ENCODE results near the gene PAFAH2. TPM values are rescaled to one million over a fixed set of nuclear protein-coding genes. Genes with fewer than 3 reads are reported as not detected.

PAFAH2 gene
- total and polyA plus RNA-seq, 2 of the 8 experiments (the other 6 are each of a cell fraction or from before 2014, with no cell fraction given) = 7.7 to 9.3 TPM

DNA sequence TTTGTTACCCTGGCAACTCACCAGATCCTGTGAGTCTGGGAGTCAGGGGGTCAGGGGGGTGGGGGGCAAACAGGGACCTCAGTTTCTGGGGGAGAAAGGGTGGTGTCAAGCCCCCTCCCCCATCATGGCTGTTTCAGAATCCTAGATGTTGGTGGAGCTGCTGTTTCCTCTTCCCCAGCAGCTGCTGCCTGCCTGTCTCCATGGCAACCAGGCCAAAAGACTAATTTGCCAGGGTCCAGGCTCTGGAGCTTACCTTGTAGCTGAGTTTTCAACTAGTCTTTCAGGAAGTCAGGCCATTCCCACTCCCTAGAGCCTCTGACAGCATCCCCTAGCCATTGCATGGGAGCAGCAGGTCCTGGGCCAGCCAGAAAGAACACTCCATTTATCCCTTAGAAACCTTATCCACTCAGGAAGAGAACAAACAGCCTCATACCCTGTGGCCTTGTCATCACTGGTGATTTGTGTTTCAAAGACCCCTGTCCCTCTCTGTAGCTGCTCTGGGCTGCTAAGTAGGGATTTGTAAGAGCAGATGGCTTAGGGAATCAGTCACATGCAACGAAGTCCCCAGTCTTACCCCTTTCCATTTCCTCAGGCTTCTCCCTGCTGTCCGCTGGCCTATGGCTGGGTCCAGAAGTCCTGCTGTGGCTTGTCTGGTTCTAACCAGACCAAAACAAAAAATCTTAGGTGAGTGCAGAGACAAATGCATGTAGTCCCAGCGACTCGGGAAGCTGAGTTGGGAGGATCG is 70.2 kb downstream of the PAFAH2 start:
- no peak overlapping the region for H3K4me3 ChIP-seq (ENCODE audit: extremely low read depth in 1 of 4, insufficient read depth in 2 of 4, low read depth in 3 of 4, low read length in 4 of 4)
- TF ChIP-seq SIN3A (conservative IDR thresholded peaks at IDR 0.05 in 1 of 2, IDR thresholded peaks at IDR 0.05 in 1 of 2; ENCODE audit: low read depth in 1 of 2, low read length in 2 of 2) (0 out of 4 replicates have a peak, but pooled peaks of 1 of the 2 experiments have one; percentile 31), ASH2L (IDR thresholded peaks at IDR 0.05; ENCODE audit: low read length) (no peak), NANOG (IDR thresholded peaks at IDR 0.05; ENCODE audit: insufficient read depth, low read depth, low read length, poor library complexity, severe bottlenecking) (no peak), YY1 (IDR thresholded peaks at IDR 0.05; ENCODE audit: low read depth, low read length) (no peak)

More for the DNA sequence above, 70.2 kb downstream of the PAFAH2 start:
- Histone ChIP-seq H2AFZ (ENCODE audit: low read length) (no peak overlapping the region), H3K4me1 (replicated peaks in 1 of 4; ENCODE audit: control insufficient read depth in 3 of 4, insufficient read depth in 4 of 4, low read length in 3 of 4) (peaks cover 4 to 12% (median 7%) of the 10 kb centered on the region in 4 experiments), H2BK15ac (ENCODE audit: low read length) (no peak overlapping the region; the same call in 1 of the 2 replicates), H3K27ac (ENCODE audit: low read depth, low read length) (no peak overlapping the region), H3K36me3 (ENCODE audit: control insufficient read depth in 2 of 4, insufficient read depth in 4 of 4, low read length in 3 of 4) (no peaks in the 10 kb centered on the region), H3K14ac (ENCODE audit: insufficient read length) (no peak overlapping the region), H3K79me2 (ENCODE audit: control insufficient read depth in 1 of 2, insufficient read depth in 2 of 2, low read length in 2 of 2) (no peaks in the 10 kb centered on the region), H2AK5ac (ENCODE audit: low read depth, low read length) (no peak overlapping the region), H2BK12ac (ENCODE audit: low read depth, low read length) (no peak overlapping the region), H2BK20ac (ENCODE audit: low read length) (no peak overlapping the region), H4K8ac (ENCODE audit: extremely low read depth, insufficient read depth, low read length) (no peak overlapping the region), H3K56ac (replicated peaks; ENCODE audit: insufficient read length, low read depth, low read length) (no peak overlapping the region), H3K9me3 (ENCODE audit: insufficient read depth in 2 of 2, low read depth in 1 of 2, low read length in 1 of 2) (no peaks in the 10 kb centered on the region), H3K27me3 (replicated peaks in 1 of 4; ENCODE audit: control insufficient read depth in 3 of 4, extremely low read depth in 1 of 4, insufficient read depth in 3 of 4, low read length in 3 of 4) (peaks cover 0 to 4% (median 0%) of the 10 kb centered on the region in 4 experiments; a peak in 2 of 7 replicates), H4K5ac (ENCODE audit: insufficient read length, low read depth, low read length) (no peak overlapping the region), H3K4me2 (ENCODE audit: insufficient read depth in 1 of 2, low read depth in 2 of 2, low read length in 2 of 2) (peak overlapping the region in 1 of 2 experiments; percentile 36; a peak in 1 of 4 replicates), H2BK120ac (replicated peaks; ENCODE audit: low read depth, low read length) (no peak overlapping the region), H3K18ac (ENCODE audit: extremely low read depth, low read length) (0 out of 2 replicates have a peak overlapping the region, but pooled peaks have one; percentile 48), H2BK5ac (ENCODE audit: low read depth, low read length) (no peak overlapping the region), H3K23ac (ENCODE audit: insufficient read length) (no peak overlapping the region), H3K4ac (replicated peaks; ENCODE audit: insufficient read length, low read depth, low read length) (no peak overlapping the region), H3K9ac (replicated peaks in 1 of 4; ENCODE audit: extremely low read depth in 1 of 4, low read depth in 3 of 4, low read length in 3 of 4) (no peak overlapping the region), H4K91ac (replicated peaks; ENCODE audit: insufficient read length, low read length) (no peak overlapping the region), H3K79me1 (ENCODE audit: low read depth, low read length) (no peaks in the 10 kb centered on the region), H3K23me2 (ENCODE audit: low read depth, low read length) (peaks cover 9% of the 10 kb centered on the region), H4K20me1 (replicated peaks in 1 of 2; ENCODE audit: control insufficient read depth in 1 of 2, insufficient read depth in 2 of 2, low read length in 2 of 2) (no peaks in the 10 kb centered on the region)
- 88% methylated on average over 5 of the region's 5 CpGs; no CpG with 5 or more reads in 1 of the 2 experiments for WGBS, 2 experiments (ENCODE audit: extremely low coverage in 1 of 2, insufficient coverage in 1 of 2, insufficient read length in 1 of 2, insufficient replicate concordance in 2 of 2, low coverage in 1 of 2, low lambda C conversion rate in 2 of 2, missing lambda C conversion rate in 1 of 2)
- ChIA-PET POLR2A (ENCODE audit: partially characterized antibody) (interaction anchor here (1.1 to 1.9 kb wide), 4 partner anchors 29 to 482 kb away, joined by 3 to 6 read pairs (median 4); partner anchors contain the start of gene LIN28A), CTCF (ENCODE audit: partially characterized antibody) (interaction anchor here (0.6 to 3.2 kb wide), 4 partner anchors 32 to 207 kb away, joined by 3 to 13 read pairs (median 4); no protein-coding TSS in a partner anchor)
- DNase-seq (ENCODE audit: low read depth in 1 of 2, low spot score in 2 of 2) = no peak
- FAIRE-seq = no peak

Data from H1 (cell line).